Occipital lobe (tissue), 2 donors: ENCODE results near the gene STRA8. TPM values are rescaled to one million over a fixed set of nuclear protein-coding genes. Genes with fewer than 3 reads are reported as not detected.

Experiments
- DNase-seq: peaks from one replicate; lab custom pipeline; 2025; lab: John Stamatoyannopoulos, UW
- total RNA-seq: library from RNA; depleted of rRNA; stranded (reverse); fragments of >200 nt; gene quantifications from one replicate; pipeline ENCODE4 v1.2.3, GENCODE V29; 2014

The STRA8 gene
- total RNA-seq, 1 donor from 2014 or later, result not detected

GRCh38 chr7:135238112-135238744, 4.6 kb downstream of the STRA8 start:
- no peak for DNase-seq

- no peak for DNase-seq
These were observed 5.6 kb downstream of the STRA8 start for GRCh38 chr7:135239263-135239662.

GRCh38 chr7:135240441-135240840, 6.8 kb downstream of the STRA8 start:
- no peak for DNase-seq

GRCh38 chr7:135242096-135242684, 8.6 kb downstream of the STRA8 start:
- DNase-seq, result no peak

GRCh38 chr7:135245226-135246190, 11.9 kb downstream of the STRA8 start:
- DNase-seq, result no peak

- no peak for DNase-seq
These were observed 12.7 kb downstream of the STRA8 start for GRCh38 chr7:135246191-135246825.

GRCh38 chr7:135247746-135248471, 14.3 kb downstream of the STRA8 start:
- DNase-seq, result no peak

GRCh38 chr7:135248546-135248945, 14.9 kb downstream of the STRA8 start:
- no peak for DNase-seq

GRCh38 chr7:135251496-135252391, 18.1 kb downstream of the STRA8 start:
- DNase-seq, result no peak

GRCh38 chr7:135253851-135254771, 20.5 kb downstream of the STRA8 start:
- peak; percentile 83 for DNase-seq

GRCh38 chr7:135257790-135258189, 24.2 kb downstream of the STRA8 start:
- DNase-seq, result no peak

GRCh38 chr7:135258585-135258984, 24.9 kb downstream of the STRA8 start:
- no peak for DNase-seq

GRCh38 chr7:135259702-135260101, 26.1 kb downstream of the STRA8 start:
- DNase-seq, result no peak

- no peak for DNase-seq
These were observed 26.8 kb downstream of the STRA8 start for GRCh38 chr7:135260470-135260869.

GRCh38 chr7:135260930-135261721, 27.5 kb downstream of the STRA8 start:
- peak; percentile 37 for DNase-seq

- DNase-seq, result no peak
These were observed 29.1 kb downstream of the STRA8 start for GRCh38 chr7:135262623-135263320.

GRCh38 chr7:135263321-135263970, 29.8 kb downstream of the STRA8 start:
- no peak for DNase-seq
